Cardiac muscle cell (in vitro differentiated cells and primary cell): ENCODE results near the gene TBC1D14. TPM values are rescaled to one million over a fixed set of nuclear protein-coding genes. Genes with fewer than 3 reads are reported as not detected.
"Not testable (repeated sequence)": the region's sequence is repeated elsewhere in the genome, so short reads cannot be mapped to it uniquely, and the experiment has no call there.

Source experiments
- DNase-seq, 2 donors: peaks; one replicate each; pipeline versions ENCODE4 v3.0.0 to v3.0.0-alpha.2; 2010 to 2017; ENCODE audit warnings: low read depth in 1 of 2, low spot score in 1 of 2
- H3K27ac ChIP-seq: fragments of 200-600 bp; sonication (generic); 2 replicates; pipeline ENCODE4 v1.5.1; 2016
- H3K27me3 ChIP-seq: fragments of 200-600 bp; sonication (generic); 2 replicates; pipeline ENCODE4 v1.6.0; 2016; ENCODE audit warnings: control low read depth
- H3K36me3 ChIP-seq: fragments of 200-600 bp; sonication (generic); 2 replicates; pipeline ENCODE4 v1.5.1; 2016; ENCODE audit warnings: control low read depth
- H3K4me1 ChIP-seq: fragments of 200-600 bp; sonication (generic); 2 replicates; pipeline ENCODE4 v1.8.1; 2017; ENCODE audit warnings: low read depth, mild to moderate bottlenecking, mixed run types
- H3K4me3 ChIP-seq: fragments of 200-600 bp; sonication (generic); 2 replicates; pipeline ENCODE4 v1.5.1; 2016; ENCODE audit warnings: mild to moderate bottlenecking
- H3K9me3 ChIP-seq: fragments of 200-600 bp; sonication (generic); 2 replicates; pipeline ENCODE4 v1.5.1; 2017; ENCODE audit warnings: low read depth, mild to moderate bottlenecking, control low read depth
- CTCF ChIP-seq: IDR thresholded peaks from 2 replicates; pipeline ENCODE4 v1.5.1; 2012; ENCODE audit warnings: low read depth, mild to moderate bottlenecking, low read length
- polyA plus RNA-seq: library from polyadenylated mRNA; unstranded; fragments of >200 nt; fragmentation: Nextera tagmentation; extraction: Ambion mirVana; gene quantifications from 2 replicates; pipeline ENCODE4 v1.2.1, GENCODE V29; 2016
- total RNA-seq: library from RNA; depleted of rRNA; stranded (reverse); fragments of >200 nt; gene quantifications from 2 replicates; pipeline ENCODE4 v1.2.3, GENCODE V29; 2016

TBC1D14 gene
- total and polyA plus RNA-seq, 2 experiments from 2014 or later: 30.5 to 41.8 TPM

GRCh38 chr4:6972911-6973310 lies 63.3 kb downstream of the TBC1D14 start:
- H3K4me3 ChIP-seq: no peak overlapping the region
- DNase-seq: no peak
- no peaks in the 10 kb centered on the region for H3K4me1 ChIP-seq
- H3K27me3 ChIP-seq: no peaks in the 10 kb centered on the region
- TF ChIP-seq CTCF: no peak
- H3K36me3 ChIP-seq: no peaks in the 10 kb centered on the region
- H3K9me3 ChIP-seq: no peaks in the 10 kb centered on the region
- H3K27ac ChIP-seq: no peak overlapping the region

GRCh38 chr4:6974138-6974848 lies 64.7 kb downstream of the TBC1D14 start:
- no peaks in the 10 kb centered on the region for H3K9me3 ChIP-seq
- no peak overlapping the region for H3K27ac ChIP-seq
- no peaks in the 10 kb centered on the region for H3K36me3 ChIP-seq
- peak; percentile 87 to 90 for DNase-seq
- peak; percentile 97 for TF ChIP-seq CTCF
- no peak overlapping the region for H3K4me3 ChIP-seq
- H3K4me1 ChIP-seq: no peaks in the 10 kb centered on the region
- H3K27me3 ChIP-seq: no peaks in the 10 kb centered on the region

GRCh38 chr4:6977846-6978245 lies 68.2 kb downstream of the TBC1D14 start:
- H3K4me3 ChIP-seq, H3K4me1 ChIP-seq, H3K36me3 ChIP-seq, H3K27me3 ChIP-seq, H3K27ac ChIP-seq, DNase-seq, H3K9me3 ChIP-seq: not testable (repeated sequence)

- no peak overlapping the region for H3K27ac ChIP-seq
- no peaks in the 10 kb centered on the region for H3K27me3 ChIP-seq
- TF ChIP-seq CTCF: no peak
- peaks cover 24% of the 10 kb centered on the region for H3K4me1 ChIP-seq
- no peak overlapping the region for H3K4me3 ChIP-seq
- DNase-seq: no peak
- no peaks in the 10 kb centered on the region for H3K9me3 ChIP-seq
- H3K36me3 ChIP-seq: no peaks in the 10 kb centered on the region
Observed at GRCh38 chr4:6983544-6984142, 74.0 kb downstream of the TBC1D14 start.

- Histone ChIP-seq H3K27ac (no peak overlapping the region), H3K9me3 (no peaks in the 10 kb centered on the region), H3K4me3 (no peak overlapping the region), H3K27me3 (no peaks in the 10 kb centered on the region), H3K4me1 (peaks cover 24% of the 10 kb centered on the region), H3K36me3 (no peaks in the 10 kb centered on the region)
- no peak for DNase-seq
- TF ChIP-seq CTCF: no peak
Observed at GRCh38 chr4:6984612-6985425, 75.2 kb downstream of the TBC1D14 start.
